ENCODE measurements around the gene UBR3. TPM values are rescaled to one million over a fixed set of nuclear protein-coding genes. Genes with fewer than 3 reads are reported as not detected.

The UBR3 gene
- total RNA-seq, 6 donors from 2014 or later: 27.8 to 126 (median 44.7) TPM

GRCh38 chr2:170044751-170045478 lies 217.7 kb downstream of the UBR3 start:
- DNase-seq: no peak
- 72 to 92% methylated on average over 3 of the region's 3 CpGs for WGBS, 2 donors
- no peaks in the 10 kb centered on the region for H3K9me3 ChIP-seq
- no peak for ATAC-seq (ENCODE audit: low FRiP score in 2 of 2)
- no peaks in the 10 kb centered on the region for H3K27me3 ChIP-seq
- no peak overlapping the region for H3K4me3 ChIP-seq
- H3K36me3 ChIP-seq: peaks cover 0 to 14% (median 0%) of the 10 kb centered on the region in 4 donors
- H3K4me1 ChIP-seq: no peaks in the 10 kb centered on the region
- TF ChIP-seq POLR2AphosphoS5 (IDR thresholded peaks at IDR 0.05): no peak
- TF ChIP-seq CTCF (IDR thresholded peaks at IDR 0.05): no peak
- no peak for TF ChIP-seq EP300 (IDR thresholded peaks at IDR 0.05)
- no peak for TF ChIP-seq POLR2A (IDR thresholded peaks at IDR 0.05)
- H3K27ac ChIP-seq: no peak overlapping the region

- H3K9me3 ChIP-seq: no peaks in the 10 kb centered on the region
- peaks cover 0 to 8% (median 2%) of the 10 kb centered on the region in 4 donors for H3K36me3 ChIP-seq
- no peaks in the 10 kb centered on the region for H3K27me3 ChIP-seq
- 90 to 94% methylated on average over 3 of the region's 3 CpGs for WGBS, 2 donors
- no peak for ATAC-seq (ENCODE audit: low FRiP score in 2 of 2)
- H3K27ac ChIP-seq: no peak overlapping the region
- no peak overlapping the region for H3K4me3 ChIP-seq
- TF ChIP-seq CTCF (IDR thresholded peaks at IDR 0.05): no peak
- no peak for TF ChIP-seq POLR2AphosphoS5 (IDR thresholded peaks at IDR 0.05)
- DNase-seq: no peak
- peaks cover 0 to 4% (median 0%) of the 10 kb centered on the region in 4 donors for H3K4me1 ChIP-seq
Observed at GRCh38 chr2:170047331-170048065, 220.2 kb downstream of the UBR3 start.

- Histone ChIP-seq H3K36me3 (peaks cover 0 to 35% (median 2%) of the 10 kb centered on the region in 4 donors), H3K4me3 (no peak overlapping the region), H3K9me3 (no peaks in the 10 kb centered on the region), H3K27me3 (no peaks in the 10 kb centered on the region), H3K4me1 (peaks cover 0 to 4% (median 0%) of the 10 kb centered on the region in 4 donors), H3K27ac (no peak overlapping the region)
- ATAC-seq (ENCODE audit: low FRiP score in 2 of 2) (peak in 1 of 2 donors; percentile 32), DNase-seq (no peak)
- WGBS, 2 donors: 91 to 94% methylated on average over 2 of the region's 2 CpGs
- TF ChIP-seq CTCF (IDR thresholded peaks at IDR 0.05) (no peak), POLR2A (IDR thresholded peaks at IDR 0.05) (no peak), POLR2AphosphoS5 (IDR thresholded peaks at IDR 0.05) (no peak), EP300 (IDR thresholded peaks at IDR 0.05) (no peak)
Observed at GRCh38 chr2:170052151-170052550, 224.9 kb downstream of the UBR3 start.

- WGBS, 2 donors: 94 to 96% methylated on average over 5 of the region's 5 CpGs
- no peaks in the 10 kb centered on the region for H3K27me3 ChIP-seq
- no peaks in the 10 kb centered on the region for H3K9me3 ChIP-seq
- ATAC-seq (ENCODE audit: low FRiP score in 2 of 2): no peak
- peaks cover 0 to 41% (median 5%) of the 10 kb centered on the region in 4 donors for H3K36me3 ChIP-seq
- TF ChIP-seq CTCF (IDR thresholded peaks at IDR 0.05) (no peak), EP300 (IDR thresholded peaks at IDR 0.05) (no peak), POLR2A (IDR thresholded peaks at IDR 0.05) (no peak), POLR2AphosphoS5 (IDR thresholded peaks at IDR 0.05) (no peak)
- H3K4me1 ChIP-seq: peaks cover 0 to 4% (median 0%) of the 10 kb centered on the region in 4 donors
- no peak overlapping the region for H3K27ac ChIP-seq
- no peak for DNase-seq
- no peak overlapping the region for H3K4me3 ChIP-seq
Observed at GRCh38 chr2:170054997-170055396, 227.7 kb downstream of the UBR3 start.
